Stimulated activated CD4-positive, alpha-beta T cell treated with anti-CD3 and anti-CD28 coated beads, Interleukin-12 subunit alpha, Interleukin-12 subunit beta, amount 100 ng/mL, for 24 hours (primary cell): ENCODE results near the gene MUSTN1.

ENCODE experiments used
- DNase-seq, 2 experiments: peaks; one replicate each; pipeline ENCODE4 v3.0.0-alpha.2; 2020; ENCODE audit warnings: low read depth in 2 of 2

Gene MUSTN1

GRCh38 chr3:52835766-52836470 lies 1.1 kb upstream of the MUSTN1 start:
- no peak for DNase-seq

DNA sequence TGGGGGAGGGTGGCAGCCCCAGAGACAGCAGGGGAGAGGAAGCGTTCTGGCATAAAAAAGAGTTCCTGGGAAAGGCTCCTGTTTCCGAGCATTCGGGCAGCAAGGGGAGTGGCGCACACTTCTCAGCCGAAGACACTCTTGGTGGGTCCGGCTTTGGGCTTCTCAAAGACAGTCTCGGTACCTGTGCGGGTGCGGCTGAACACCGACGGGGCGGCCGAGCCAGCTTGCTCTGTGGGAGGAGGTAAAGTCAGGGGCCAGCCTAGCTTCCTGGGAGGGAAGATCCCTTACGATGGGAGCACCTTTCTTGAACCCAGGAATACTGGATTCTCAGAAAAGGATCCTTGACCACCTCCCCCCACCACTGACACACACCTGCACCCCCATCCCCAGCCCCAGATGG lies 1.6 kb downstream of the MUSTN1 start:
- DNase-seq = no peak

DNA sequence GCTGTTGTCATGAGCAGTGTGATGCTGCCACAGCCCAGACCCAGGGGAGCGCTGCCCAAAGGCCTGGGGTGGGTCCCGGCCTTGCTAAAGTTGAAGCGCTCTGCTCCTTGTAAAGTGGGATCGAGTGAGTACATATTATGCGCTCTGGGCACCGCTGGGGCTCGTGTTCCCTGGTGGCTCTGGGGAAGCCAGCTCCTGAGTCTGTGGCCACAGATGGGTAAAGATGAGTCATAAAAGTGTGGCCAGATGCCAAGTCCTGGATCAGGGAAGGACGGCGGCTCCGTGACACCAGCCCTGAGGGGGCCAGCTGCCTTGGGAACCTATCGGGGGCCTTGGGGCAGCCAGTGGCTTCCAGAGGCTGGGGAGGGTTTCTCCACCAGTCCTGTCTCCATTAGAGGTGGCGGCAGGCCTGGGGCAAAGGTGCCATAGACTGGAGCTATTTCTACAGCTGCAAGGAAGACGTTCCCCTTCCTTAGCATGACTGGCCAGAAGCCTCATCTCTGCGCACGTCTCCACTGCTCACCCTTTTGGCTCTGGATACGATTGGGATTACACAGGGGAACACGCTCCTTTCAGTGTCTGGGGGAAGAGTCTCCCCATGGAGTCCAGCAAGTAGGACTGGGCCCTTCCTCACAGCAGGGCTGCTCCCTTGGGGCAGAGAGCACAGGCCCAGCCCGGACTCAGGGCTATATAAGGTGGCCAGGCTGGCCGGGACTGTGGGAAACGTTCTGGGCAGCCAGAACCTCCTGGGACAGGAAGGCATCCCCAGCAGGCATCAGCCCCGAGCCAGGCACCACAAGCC lies 3.1 kb downstream of the MUSTN1 start:
- DNase-seq = no peak

DNA sequence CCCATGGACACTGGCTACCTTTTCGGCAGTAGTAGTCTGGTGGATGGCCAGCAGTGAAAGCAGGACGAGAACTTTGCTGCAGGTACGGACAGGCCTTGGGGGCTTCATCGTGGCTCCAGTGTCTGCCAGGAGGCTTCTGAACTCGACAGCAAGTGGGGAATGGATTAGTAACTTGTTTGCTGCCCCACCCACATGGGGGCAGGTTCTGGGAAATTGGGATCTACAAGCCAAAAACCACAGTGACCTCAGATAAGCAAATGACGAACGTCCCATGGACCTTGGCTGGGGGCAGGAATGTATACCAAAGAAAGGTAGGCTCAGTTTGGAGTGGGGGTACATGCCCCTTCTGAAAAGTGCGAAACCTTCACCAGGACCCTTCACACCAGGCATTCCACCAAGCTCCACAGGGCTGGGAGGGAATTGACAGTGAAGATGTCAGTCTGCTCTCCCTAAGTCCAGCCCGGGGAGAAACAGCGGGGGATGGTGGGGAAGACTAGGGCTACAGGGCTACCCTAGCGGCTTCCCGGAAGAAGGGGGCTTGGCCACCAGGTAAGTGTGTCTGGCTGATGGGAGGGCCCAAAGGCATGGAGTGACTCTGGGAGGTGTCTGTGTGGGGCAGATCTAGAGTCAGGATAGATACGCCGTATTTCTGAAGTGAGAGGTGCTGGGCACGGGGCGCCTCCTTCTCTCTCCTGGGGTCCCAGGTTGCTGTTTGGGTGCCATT lies 4.1 kb downstream of the MUSTN1 start, which contains the start of gene ITIH4:
TSS of gene ITIH4 (minus strand) at position 138 of the 724 bp plus-strand sequence. CDS start at position 108, 30 bp downstream.
- no peak for DNase-seq

GRCh38 chr3:52829906-52830463 lies 4.8 kb downstream of the MUSTN1 start:
- DNase-seq = no peak

DNA sequence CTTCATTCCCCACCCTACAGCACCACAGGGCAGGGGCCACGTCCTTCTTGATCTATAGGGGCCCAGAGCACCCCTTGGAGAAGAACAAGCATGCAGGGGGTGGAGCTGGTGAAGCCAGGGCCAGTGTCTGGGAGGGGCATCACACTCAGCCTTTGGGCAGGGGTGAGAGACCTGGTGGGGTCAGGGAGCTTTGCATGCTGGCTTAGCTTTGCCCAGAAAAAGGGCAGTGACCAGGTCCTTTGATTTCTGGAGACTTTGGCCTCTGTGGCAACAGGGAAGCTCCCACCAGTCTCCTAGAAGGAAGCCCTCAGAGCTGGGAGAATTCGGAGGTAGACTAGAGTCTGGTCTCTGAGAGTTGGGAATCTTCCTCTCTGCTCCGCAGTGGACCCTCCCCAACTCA lies 5.3 kb downstream of the MUSTN1 start:
- DNase-seq = no peak

- DNase-seq = no peak
Measured at GRCh38 chr3:52827866-52828376, 6.9 kb downstream of the MUSTN1 start.

GRCh38 chr3:52827441-52827840 lies 7.4 kb downstream of the MUSTN1 start:
- DNase-seq = no peak

DNA sequence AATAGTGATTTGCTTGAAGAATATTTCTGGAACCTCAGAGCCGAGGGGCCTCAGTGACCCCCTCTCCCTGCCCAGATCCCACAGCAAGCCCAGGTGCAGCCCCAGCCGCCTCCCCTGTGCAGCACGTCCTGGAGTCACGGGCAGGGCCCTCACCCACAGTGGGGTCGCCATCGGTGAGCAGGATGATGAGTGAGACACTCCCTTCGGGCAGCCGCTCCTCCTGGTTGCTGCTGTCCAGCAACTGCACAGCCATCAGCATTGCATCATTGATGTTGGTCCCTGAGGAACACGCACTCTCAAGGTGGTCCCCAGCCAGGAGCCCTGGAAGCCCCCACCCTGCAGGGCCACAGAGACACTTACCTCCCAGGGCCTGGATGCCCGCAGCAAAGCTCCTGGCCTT lies 10.8 kb downstream of the MUSTN1 start:
- DNase-seq = no peak

DNA sequence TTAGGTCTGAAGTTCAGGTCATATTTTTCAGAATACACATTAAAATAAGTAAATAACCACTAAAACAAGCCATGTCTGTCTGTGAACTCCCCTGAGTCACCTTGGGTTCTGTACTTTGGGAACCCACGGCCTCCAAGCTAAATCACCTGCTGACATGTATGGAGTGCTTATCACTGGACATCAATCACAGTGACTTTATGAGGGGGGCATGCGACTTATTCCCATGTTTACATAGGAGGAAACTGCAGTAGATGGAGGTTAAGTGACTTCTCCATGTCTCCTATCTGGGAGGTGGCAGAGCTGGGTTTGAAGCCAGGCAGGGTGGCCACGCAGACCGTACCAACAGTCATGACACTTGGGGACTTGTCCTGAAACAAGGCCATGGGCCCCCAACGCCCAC lies 12.5 kb downstream of the MUSTN1 start:
- DNase-seq = no peak

DNA sequence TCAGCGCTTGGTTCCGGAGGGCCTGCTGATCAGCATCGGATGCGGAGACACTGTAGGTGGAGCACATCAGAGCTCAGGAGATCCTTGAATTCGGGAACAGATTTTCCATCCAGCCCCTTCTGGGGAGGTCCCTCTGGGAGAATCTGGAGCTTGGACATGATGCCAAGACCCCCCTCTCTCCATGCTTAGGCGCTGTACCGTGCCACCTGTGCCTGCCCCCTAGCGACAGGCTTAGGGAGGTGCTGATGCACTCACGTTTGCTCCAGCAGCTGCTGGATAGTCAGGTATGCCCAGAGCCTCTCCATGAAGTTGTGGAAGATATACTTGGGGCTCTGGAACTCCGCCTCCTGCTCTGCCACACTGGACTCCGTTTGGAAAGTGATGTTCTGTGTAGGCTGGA lies 14.1 kb downstream of the MUSTN1 start:
- peak in 1 of 2 experiments; percentile 9 for DNase-seq

- no peak for DNase-seq
Measured at GRCh38 chr3:52819936-52820335, 14.9 kb downstream of the MUSTN1 start.

DNA sequence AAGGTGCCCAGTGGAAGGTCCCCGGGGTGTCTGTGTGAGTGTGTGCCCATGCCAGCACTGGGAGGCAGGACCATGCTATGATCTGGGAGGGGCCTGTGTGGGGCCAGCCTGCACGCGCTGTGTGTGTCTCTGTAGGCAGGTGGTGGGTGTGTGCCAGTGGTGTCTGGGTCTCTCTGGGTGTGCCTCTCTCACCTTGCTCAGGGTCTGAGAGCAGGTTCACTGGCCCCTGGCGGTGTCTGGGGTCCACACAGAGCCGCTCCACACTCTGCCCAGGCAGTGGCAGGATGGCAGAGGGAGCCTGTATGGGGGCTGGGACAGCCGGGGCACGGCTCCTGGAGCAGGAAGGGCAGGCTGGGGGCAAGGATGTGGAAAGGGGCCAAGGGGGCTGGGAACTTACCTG lies 17.0 kb downstream of the MUSTN1 start:
- DNase-seq = no peak

DNA sequence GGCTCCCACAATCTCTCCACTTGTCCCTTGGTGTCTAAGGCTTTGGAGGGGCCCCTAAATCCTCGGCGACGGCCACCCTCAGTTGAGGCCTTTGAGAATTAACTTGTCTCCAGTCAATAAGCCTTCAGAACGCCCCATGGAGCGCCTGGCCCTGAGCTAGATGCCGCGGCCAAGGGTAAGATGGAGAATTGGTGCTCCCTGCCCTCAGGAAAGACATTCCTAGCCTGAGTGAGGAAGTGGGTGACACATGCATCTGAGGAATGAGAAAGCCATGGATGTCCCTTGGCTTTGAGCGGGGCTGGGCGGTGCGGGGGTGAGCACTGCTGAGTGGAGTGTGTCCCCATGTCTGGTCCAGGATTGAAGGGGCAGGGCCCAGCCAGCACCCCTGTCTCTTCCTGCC lies 17.6 kb downstream of the MUSTN1 start:
- no peak for DNase-seq

DNA sequence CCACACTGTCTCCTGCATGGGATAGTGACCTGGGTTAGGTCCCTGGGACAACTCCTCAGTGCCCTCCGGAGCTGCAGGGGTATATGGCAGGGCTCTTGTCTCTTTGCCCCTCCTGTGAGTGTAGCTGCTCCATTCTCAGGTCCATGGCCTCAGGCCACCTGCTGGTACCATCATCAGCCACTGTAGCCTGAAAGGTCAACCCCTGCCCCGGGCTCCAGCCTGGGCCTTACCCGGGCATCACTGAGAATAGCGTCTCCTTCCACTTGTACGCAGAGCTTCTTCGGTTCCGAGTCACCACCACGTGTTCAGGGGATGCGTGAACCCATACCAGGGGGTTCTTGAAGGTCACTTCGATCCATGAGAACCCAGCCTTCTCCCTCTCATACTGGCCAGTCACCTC lies 18.2 kb downstream of the MUSTN1 start:
- no peak for DNase-seq

DNA sequence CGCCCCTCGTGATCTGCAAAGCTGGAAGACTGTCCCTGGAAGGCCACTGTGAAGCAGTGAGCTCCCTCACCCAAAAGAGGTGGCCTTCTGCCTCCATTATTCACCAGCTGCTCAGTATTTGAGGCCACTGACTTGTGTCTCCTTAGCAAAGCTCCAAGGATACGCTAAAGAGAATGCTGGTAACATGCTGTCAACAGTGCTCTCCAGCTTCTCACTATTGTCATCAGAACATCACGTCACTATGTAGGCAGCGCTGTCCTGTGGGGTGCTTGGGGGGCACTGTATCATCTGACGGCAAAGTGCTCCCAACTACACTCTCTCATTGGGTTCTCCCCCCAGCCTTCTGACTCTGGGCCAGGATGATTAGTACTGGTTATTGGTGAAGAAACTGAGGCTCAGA lies 18.6 kb downstream of the MUSTN1 start:
- no peak for DNase-seq

DNA sequence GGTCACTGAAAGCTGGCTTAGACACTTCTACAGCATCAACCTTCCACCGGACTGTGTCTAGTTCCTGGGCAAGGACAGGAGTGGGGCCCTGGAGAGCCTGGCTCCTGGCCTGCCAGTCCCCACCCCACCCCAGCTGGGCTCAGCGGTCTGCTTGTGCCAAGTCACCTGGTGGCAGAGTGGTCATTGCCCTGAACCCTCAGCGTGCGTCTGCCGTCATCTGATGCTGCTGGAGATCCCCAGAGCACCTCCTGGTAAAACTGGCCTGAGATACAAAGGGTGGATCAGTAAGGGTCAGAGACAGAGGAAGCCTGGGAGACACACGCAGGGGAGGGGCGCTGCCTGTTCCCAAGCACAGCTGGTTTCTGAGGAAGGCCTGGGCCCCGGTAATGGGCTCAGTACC lies 21.0 kb downstream of the MUSTN1 start:
- no peak for DNase-seq

DNA sequence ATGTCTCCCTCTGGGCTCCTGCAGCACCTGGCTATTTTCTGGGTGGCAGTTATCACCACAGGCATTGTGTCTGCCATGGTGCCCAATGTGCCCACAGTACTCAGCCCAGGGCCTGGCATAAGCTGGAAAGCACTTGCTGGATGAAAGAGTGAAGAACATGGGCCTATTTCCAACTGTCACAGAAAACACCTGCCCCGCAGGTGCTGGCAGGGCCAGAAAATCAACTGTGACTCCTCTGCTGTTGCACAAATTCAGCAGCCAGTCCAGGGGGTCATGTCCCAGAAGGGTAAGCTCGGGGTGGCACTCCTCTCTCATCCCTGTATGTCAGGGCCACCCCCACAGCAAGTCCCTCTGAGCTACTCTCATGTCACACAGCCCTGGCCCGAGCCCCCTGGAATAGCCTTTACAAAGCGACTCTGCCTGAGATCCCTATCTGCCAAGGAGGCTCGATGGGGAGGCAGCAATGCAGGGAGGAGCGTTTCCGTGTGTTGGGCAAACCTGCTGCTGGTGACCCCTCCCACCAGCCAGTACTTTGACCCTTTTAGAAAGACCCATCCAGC lies 23.3 kb downstream of the MUSTN1 start:
- no peak for DNase-seq

DNA sequence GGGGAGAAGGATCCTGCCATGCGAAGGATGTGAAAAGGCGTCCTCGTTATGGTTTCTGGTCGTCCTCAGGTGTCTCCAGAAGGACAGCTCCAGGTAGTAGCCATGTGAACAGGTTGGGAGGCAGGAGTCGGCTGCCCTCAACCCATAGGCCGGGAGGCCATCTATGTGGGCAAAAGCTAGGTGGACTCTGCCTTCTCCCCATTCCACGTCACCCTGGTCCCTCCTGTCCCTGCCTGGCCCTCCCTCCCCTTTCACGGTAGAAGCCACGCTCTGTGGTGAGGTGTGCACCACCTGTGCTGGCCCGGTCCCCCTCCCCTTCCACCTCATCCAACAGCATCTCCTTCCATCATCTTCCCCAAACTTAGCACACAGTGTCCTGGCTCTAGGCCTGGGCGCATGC lies 23.9 kb downstream of the MUSTN1 start:
- no peak for DNase-seq

GRCh38 chr3:52809662-52810377 lies 25.0 kb downstream of the MUSTN1 start:
- DNase-seq = no peak

GRCh38 chr3:52809149-52809548 lies 25.7 kb downstream of the MUSTN1 start:
- DNase-seq = no peak
